K562 (cell line): ENCODE results near the gene ENTPD8. TPM values are rescaled to one million over a fixed set of nuclear protein-coding genes. Genes with fewer than 3 reads are reported as not detected.

Experiments used
- CBFA2T2 ChIP-seq: fragments of 450-650 bp; conservative IDR thresholded peaks from 2 replicates; pipeline ENCODE4 v1.6.1; 2017; ENCODE audit warnings: mild to moderate bottlenecking
- CREM ChIP-seq: IDR thresholded peaks from 2 replicates; pipeline ENCODE4 v1.6.1; 2014; ENCODE audit warnings: antibody characterized with exemption, low read depth
- CXXC5 ChIP-seq: fragments of 250-450 bp; sonication (Bioruptor Pico); IDR thresholded peaks from 2 replicates; pipeline ENCODE4 v1.8.0; 2022; ENCODE audit warnings: inconsistent platforms, mild to moderate bottlenecking, moderate library complexity
- ELF4 ChIP-seq: fragments of 450-650 bp; formaldehyde crosslinking; IDR thresholded peaks from 2 replicates; pipeline ENCODE4 v1.4.0; 2022; ENCODE audit warnings: missing genetic modification characterization
- FOXK2 ChIP-seq, 2 experiments: fragments of 450-650 bp; IDR thresholded peaks in 1 of 2; conservative IDR thresholded peaks in 1 of 2; 2 replicates each; pipeline ENCODE4 v1.6.1; 2016; ENCODE audit warnings: low read depth in 2 of 2, mild to moderate bottlenecking in 1 of 2
- LEF1 ChIP-seq: fragments of 450-650 bp; IDR thresholded peaks from 2 replicates; pipeline ENCODE4 v1.6.1; 2016; ENCODE audit warnings: mild to moderate bottlenecking
- MAFG ChIP-seq: fragments of 450-650 bp; conservative IDR thresholded peaks from 2 replicates; pipeline ENCODE4 v1.6.1; 2016; ENCODE audit warnings: missing genetic modification characterization, missing compliant biosample characterization
- MTF1 ChIP-seq: fragments of 250-450 bp; sonication (Bioruptor Pico); IDR thresholded peaks from 2 replicates; pipeline ENCODE4 v1.9.0; 2021; ENCODE audit warnings: moderate library complexity, mild to moderate bottlenecking, inconsistent platforms, borderline replicate concordance
- MYC ChIP-seq, 2 experiments: fragments of 250-450 bp in 1 of 2; sonication (Bioruptor Pico) in 1 of 2; IDR thresholded peaks; 2 replicates each; pipeline versions ENCODE4 v1.5.1 to v1.6.1; 2012 to 2021; ENCODE audit warnings: low read depth in 2 of 2, borderline replicate concordance in 1 of 2, improper control_type of control experiment in 1 of 2, low read length in 1 of 2, mild to moderate bottlenecking in 1 of 2, moderate library complexity in 1 of 2
- NCOA2 ChIP-seq, 2 experiments: fragments of 450-650 bp; IDR thresholded peaks; 2 replicates each; pipeline ENCODE4 v1.6.1; 2018; ENCODE audit warnings: mild to moderate bottlenecking in 2 of 2, moderate library complexity in 1 of 2; ENCODE audit not compliant: partially characterized antibody in 2 of 2
- NCOA4 ChIP-seq: fragments of 450-650 bp; IDR thresholded peaks from 2 replicates; pipeline ENCODE4 v1.6.1; 2018; ENCODE audit warnings: mild to moderate bottlenecking; ENCODE audit not compliant: partially characterized antibody
- NFIC ChIP-seq: fragments of 450-650 bp; IDR thresholded peaks from 2 replicates; pipeline ENCODE4 v1.6.1; 2017; ENCODE audit warnings: mild to moderate bottlenecking, inconsistent platforms
- NFIX ChIP-seq: fragments of 250-450 bp; sonication (Bioruptor Pico); IDR thresholded peaks from 2 replicates; pipeline ENCODE4 v1.4.0; 2020; ENCODE audit warnings: low read depth, mild to moderate bottlenecking, moderate library complexity
- OTX1 ChIP-seq: fragments of 450-650 bp; formaldehyde crosslinking; IDR thresholded peaks from 2 replicates; pipeline ENCODE4 v1.4.0; 2022; ENCODE audit warnings: mild to moderate bottlenecking
- PCBP1 ChIP-seq: fragments of 200-400 bp; formaldehyde crosslinking; IDR thresholded peaks from 2 replicates; pipeline ENCODE4 v1.6.1; 2018; ENCODE audit warnings: mild to moderate bottlenecking, low read depth, low read length; ENCODE audit not compliant: poor library complexity, severe bottlenecking
- SMARCA4 ChIP-seq: fragments of 450-650 bp; IDR thresholded peaks from 2 replicates; pipeline ENCODE4 v1.6.1; 2016
- SRSF1 ChIP-seq: fragments of 200-400 bp; formaldehyde crosslinking; IDR thresholded peaks from 2 replicates; pipeline ENCODE4 v1.6.1; 2017; ENCODE audit warnings: mild to moderate bottlenecking, low read depth, low read length, moderate library complexity
- STAG1 ChIP-seq: sonication (generic); formaldehyde crosslinking; IDR thresholded peaks from 2 replicates; pipeline ENCODE4 v1.5.0; 2020; ENCODE audit warnings: missing genetic modification reagents, borderline replicate concordance
- TRIM28 ChIP-seq: fragments of 450-650 bp; IDR thresholded peaks from 2 replicates; pipeline ENCODE4 v1.6.1; 2017
- XRCC5 ChIP-seq: fragments of 200-400 bp; formaldehyde crosslinking; IDR thresholded peaks from 2 replicates; pipeline ENCODE4 v1.6.1; 2017; ENCODE audit warnings: low read depth, mild to moderate bottlenecking, low read length
- YY1 ChIP-seq, 3 experiments: IDR thresholded peaks; 2 replicates each; pipeline ENCODE4 v1.6.1; 2011; ENCODE audit warnings: low read length in 2 of 3, mild to moderate bottlenecking in 2 of 3, moderate library complexity in 2 of 3, borderline replicate concordance in 1 of 3, control low read depth in 1 of 3, low read depth in 1 of 3; ENCODE audit not compliant: insufficient read depth in 3 of 3, insufficient replicate concordance in 2 of 3, control insufficient read depth in 1 of 3, insufficient read length in 1 of 3; ENCODE audit errors: extremely low read depth in 1 of 3
- ZNF436 ChIP-seq: fragments of 250-450, 450-650 bp; sonication (Bioruptor Pico); formaldehyde crosslinking; IDR thresholded peaks from 2 replicates; pipeline ENCODE4 v1.7.0; 2020; ENCODE audit warnings: mild to moderate bottlenecking
- polyA plus RNA-seq, 8 experiments: library from polyadenylated mRNA; depleted of rRNA in 4 of 8; stranded (reverse) in 5 of 8; unstranded in 3 of 8; fragments of >200 nt; fragmentation: Nextera tagmentation in 2 of 8; fragmentation: Illumina TruSeq in 1 of 8; extraction: Ambion mirVana in 2 of 8; extraction: Trizol in 1 of 8; gene quantifications; 2 replicates each; pipeline versions ENCODE4 v1.2.1 to v1.2.3, GENCODE V29; 2011 to 2014; ENCODE audit warnings: inconsistent platforms in 1 of 8, missing spikeins in 1 of 8
- total RNA-seq, 7 experiments: library from RNA; depleted of rRNA in 6 of 7; stranded (reverse); fragments of >200 nt in 6 of 7; fragmentation: Illumina TruSeq in 2 of 7; extraction: Trizol in 2 of 7; gene quantifications; 2 replicates each; pipeline versions ENCODE4 v1.2.1 to v1.2.3, GENCODE V29; 2011 to 2021; ENCODE audit warnings: low replicate concordance in 1 of 7
- TF ChIP-seq, protein P1 (sequence below): fragments of 450-650 bp; IDR thresholded peaks from 2 replicates; pipeline ENCODE4 v1.7.0; 2016; ENCODE audit warnings: borderline replicate concordance
- TF ChIP-seq, protein P2 (sequence below): fragments of 200-800 bp; sonication (Bioruptor generic); IDR thresholded peaks from 2 replicates; pipeline ENCODE4 v1.6.1; 2017; ENCODE audit warnings: missing genetic modification characterization, missing compliant biosample characterization
- TF ChIP-seq, protein P3 (sequence below): sonication (generic); formaldehyde crosslinking; IDR thresholded peaks from 2 replicates; pipeline ENCODE4 v1.8.0; 2022; ENCODE audit warnings: missing genetic modification reagents, mild to moderate bottlenecking, moderate library complexity, borderline replicate concordance

Gene ENTPD8
- total and polyA plus RNA-seq, 9 of the 15 experiments (the other 6 are each of a cell fraction or from before 2014, with no cell fraction given) = 0.06 to 0.27 (median 0.19) TPM; not detected in 5

DNA sequence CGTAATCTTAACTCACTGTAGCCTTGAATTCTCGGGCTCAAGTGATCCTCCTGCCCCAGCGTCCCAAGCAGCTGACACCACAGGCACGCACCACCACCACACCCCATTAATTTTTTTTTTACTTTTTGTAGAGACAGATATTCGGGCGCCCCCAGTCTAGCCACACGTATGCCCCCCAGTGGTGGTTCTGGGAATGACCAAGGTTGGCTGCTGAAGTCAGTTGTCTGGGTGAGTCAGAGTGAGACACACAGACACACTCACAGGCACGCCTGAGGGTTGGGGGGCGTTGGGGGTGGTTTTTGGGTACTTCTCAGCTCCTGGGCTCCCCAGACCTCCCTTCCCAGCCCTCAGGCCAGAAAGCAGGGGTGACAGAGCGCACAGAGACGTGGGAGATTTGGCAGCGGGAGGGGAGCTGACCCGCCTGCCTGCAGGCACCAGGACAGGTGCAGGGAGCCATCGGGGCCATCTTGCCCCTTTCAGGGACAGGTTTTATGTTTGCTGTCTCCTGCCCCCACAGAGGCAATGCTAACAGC lies 4.2 kb upstream of the ENTPD8 start (continued):
- TF ChIP-seq MTF1 (CRISPR knock-in tag) = no peak
- no peak; the same call in 1 of the 2 replicates for TF ChIP-seq STAG1 (CRISPR knock-in tag)
- TF ChIP-seq MAFG (tag) = no peak
- TF ChIP-seq CBFA2T2 = no peak
- no peak for TF ChIP-seq PCBP1
- no peak for TF ChIP-seq NFIC
- TF ChIP-seq CXXC5 (CRISPR knock-in tag) = peak; percentile 30
- TF ChIP-seq NCOA2 (IDR thresholded peaks at IDR 0.05; ENCODE audit: partially characterized antibody in 2 of 2) = no peak
- TF ChIP-seq, protein P1, sequence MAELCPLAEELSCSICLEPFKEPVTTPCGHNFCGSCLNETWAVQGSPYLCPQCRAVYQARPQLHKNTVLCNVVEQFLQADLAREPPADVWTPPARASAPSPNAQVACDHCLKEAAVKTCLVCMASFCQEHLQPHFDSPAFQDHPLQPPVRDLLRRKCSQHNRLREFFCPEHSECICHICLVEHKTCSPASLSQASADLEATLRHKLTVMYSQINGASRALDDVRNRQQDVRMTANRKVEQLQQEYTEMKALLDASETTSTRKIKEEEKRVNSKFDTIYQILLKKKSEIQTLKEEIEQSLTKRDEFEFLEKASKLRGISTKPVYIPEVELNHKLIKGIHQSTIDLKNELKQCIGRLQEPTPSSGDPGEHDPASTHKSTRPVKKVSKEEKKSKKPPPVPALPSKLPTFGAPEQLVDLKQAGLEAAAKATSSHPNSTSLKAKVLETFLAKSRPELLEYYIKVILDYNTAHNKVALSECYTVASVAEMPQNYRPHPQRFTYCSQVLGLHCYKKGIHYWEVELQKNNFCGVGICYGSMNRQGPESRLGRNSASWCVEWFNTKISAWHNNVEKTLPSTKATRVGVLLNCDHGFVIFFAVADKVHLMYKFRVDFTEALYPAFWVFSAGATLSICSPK = no peak
- no peak for TF ChIP-seq TRIM28
- TF ChIP-seq NFIX = no peak
- no peak for TF ChIP-seq ELF4 (CRISPR knock-in tag)
- no peak for TF ChIP-seq OTX1 (CRISPR knock-in tag)
- TF ChIP-seq XRCC5 = 0 out of 2 replicates have a peak, but pooled peaks have one; percentile 54
- TF ChIP-seq NCOA4 = no peak
- TF ChIP-seq MYC (IDR thresholded peaks at IDR 0.05; ENCODE audit: low read depth, low read length) = 0 out of 2 replicates have a peak, but pooled peaks have one; percentile 41
- no peak for TF ChIP-seq MYC (CRISPR knock-in tag; IDR thresholded peaks at IDR 0.05; ENCODE audit: borderline replicate concordance, low read depth)
- TF ChIP-seq ZNF436 = no peak
- 0 out of 2 replicates have a peak, but pooled peaks have one; percentile 21 for TF ChIP-seq CREM
- TF ChIP-seq, protein P2, sequence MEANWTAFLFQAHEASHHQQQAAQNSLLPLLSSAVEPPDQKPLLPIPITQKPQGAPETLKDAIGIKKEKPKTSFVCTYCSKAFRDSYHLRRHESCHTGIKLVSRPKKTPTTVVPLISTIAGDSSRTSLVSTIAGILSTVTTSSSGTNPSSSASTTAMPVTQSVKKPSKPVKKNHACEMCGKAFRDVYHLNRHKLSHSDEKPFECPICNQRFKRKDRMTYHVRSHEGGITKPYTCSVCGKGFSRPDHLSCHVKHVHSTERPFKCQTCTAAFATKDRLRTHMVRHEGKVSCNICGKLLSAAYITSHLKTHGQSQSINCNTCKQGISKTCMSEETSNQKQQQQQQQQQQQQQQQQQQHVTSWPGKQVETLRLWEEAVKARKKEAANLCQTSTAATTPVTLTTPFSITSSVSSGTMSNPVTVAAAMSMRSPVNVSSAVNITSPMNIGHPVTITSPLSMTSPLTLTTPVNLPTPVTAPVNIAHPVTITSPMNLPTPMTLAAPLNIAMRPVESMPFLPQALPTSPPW (CRISPR knock-in tag) = peak; percentile 60
- no peak for TF ChIP-seq LEF1
- TF ChIP-seq SRSF1 = no peak
- no peak for TF ChIP-seq FOXK2 (conservative IDR thresholded peaks at IDR 0.05 in 1 of 2, IDR thresholded peaks at IDR 0.05 in 1 of 2; ENCODE audit: low read depth in 2 of 2)
- TF ChIP-seq, protein P3, sequence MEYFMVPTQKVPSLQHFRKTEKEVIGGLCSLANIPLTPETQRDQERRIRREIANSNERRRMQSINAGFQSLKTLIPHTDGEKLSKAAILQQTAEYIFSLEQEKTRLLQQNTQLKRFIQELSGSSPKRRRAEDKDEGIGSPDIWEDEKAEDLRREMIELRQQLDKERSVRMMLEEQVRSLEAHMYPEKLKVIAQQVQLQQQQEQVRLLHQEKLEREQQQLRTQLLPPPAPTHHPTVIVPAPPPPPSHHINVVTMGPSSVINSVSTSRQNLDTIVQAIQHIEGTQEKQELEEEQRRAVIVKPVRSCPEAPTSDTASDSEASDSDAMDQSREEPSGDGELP (CRISPR knock-in tag) = peak; percentile 68; the same call in 1 of the 2 replicates
- TF ChIP-seq SMARCA4 = peak; percentile 28; the same call in 1 of the 2 replicates
- TF ChIP-seq YY1 (IDR thresholded peaks at IDR 0.05; ENCODE audit: borderline replicate concordance in 1 of 3, control insufficient read depth in 1 of 3, extremely low read depth in 1 of 3, insufficient read depth in 3 of 3, insufficient read length in 1 of 3, insufficient replicate concordance in 2 of 3, low read depth in 1 of 3, low read length in 2 of 3) = peak in 1 of 3 experiments; percentile 4
